ENCODE data around the gene TMEM190. TPM values are rescaled to one million over a fixed set of nuclear protein-coding genes. Genes with fewer than 3 reads are reported as not detected.
A peak's percentile ranks its signal among the peaks of the same experiment; 100 is the strongest.

Gene TMEM190
- total and polyA plus RNA-seq, 9 of the 15 experiments (the other 6 are each of a cell fraction or from before 2014, with no cell fraction given): not detected

DNA sequence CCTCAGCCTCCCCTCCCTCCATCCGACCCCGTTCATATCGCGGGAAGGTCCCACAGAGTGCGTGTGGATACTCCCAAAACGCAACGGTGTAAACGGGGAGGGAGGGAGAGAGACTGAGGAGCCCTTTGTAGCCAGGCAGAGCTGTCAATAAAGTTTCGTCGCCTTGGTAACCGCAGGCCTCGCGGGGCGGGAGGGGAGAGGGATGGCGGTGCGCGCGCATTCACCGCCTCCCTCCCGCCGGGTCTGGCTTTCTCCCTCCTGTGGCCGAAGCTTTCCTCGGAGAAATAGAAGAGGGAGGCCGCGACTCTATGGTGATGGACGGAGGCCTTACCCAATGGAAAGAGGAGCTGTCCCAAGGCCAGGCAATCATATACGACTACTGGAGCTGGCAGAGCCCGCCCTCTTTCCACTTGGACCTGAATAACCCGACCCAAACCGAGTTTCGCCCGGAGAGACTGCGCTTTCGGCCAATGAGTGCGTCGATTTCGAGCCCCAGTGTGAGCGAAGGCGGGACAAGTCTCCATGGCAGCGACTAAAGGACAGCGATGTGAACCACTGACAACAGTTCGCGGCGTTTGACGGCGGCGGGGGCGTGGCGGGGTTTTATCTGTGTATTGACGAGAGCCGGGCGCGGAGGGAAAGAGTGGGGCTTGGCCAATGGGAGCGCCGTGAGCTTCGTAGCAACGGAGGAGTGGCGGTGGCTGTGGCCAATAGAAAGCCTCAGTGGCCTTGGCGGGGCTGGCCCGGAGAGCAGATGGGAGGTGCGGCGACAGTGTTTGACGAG, 37.3 kb upstream of the TMEM190 start, which contains the start of gene KMT5C (continued):
- TF ChIP-seq, protein P1, sequence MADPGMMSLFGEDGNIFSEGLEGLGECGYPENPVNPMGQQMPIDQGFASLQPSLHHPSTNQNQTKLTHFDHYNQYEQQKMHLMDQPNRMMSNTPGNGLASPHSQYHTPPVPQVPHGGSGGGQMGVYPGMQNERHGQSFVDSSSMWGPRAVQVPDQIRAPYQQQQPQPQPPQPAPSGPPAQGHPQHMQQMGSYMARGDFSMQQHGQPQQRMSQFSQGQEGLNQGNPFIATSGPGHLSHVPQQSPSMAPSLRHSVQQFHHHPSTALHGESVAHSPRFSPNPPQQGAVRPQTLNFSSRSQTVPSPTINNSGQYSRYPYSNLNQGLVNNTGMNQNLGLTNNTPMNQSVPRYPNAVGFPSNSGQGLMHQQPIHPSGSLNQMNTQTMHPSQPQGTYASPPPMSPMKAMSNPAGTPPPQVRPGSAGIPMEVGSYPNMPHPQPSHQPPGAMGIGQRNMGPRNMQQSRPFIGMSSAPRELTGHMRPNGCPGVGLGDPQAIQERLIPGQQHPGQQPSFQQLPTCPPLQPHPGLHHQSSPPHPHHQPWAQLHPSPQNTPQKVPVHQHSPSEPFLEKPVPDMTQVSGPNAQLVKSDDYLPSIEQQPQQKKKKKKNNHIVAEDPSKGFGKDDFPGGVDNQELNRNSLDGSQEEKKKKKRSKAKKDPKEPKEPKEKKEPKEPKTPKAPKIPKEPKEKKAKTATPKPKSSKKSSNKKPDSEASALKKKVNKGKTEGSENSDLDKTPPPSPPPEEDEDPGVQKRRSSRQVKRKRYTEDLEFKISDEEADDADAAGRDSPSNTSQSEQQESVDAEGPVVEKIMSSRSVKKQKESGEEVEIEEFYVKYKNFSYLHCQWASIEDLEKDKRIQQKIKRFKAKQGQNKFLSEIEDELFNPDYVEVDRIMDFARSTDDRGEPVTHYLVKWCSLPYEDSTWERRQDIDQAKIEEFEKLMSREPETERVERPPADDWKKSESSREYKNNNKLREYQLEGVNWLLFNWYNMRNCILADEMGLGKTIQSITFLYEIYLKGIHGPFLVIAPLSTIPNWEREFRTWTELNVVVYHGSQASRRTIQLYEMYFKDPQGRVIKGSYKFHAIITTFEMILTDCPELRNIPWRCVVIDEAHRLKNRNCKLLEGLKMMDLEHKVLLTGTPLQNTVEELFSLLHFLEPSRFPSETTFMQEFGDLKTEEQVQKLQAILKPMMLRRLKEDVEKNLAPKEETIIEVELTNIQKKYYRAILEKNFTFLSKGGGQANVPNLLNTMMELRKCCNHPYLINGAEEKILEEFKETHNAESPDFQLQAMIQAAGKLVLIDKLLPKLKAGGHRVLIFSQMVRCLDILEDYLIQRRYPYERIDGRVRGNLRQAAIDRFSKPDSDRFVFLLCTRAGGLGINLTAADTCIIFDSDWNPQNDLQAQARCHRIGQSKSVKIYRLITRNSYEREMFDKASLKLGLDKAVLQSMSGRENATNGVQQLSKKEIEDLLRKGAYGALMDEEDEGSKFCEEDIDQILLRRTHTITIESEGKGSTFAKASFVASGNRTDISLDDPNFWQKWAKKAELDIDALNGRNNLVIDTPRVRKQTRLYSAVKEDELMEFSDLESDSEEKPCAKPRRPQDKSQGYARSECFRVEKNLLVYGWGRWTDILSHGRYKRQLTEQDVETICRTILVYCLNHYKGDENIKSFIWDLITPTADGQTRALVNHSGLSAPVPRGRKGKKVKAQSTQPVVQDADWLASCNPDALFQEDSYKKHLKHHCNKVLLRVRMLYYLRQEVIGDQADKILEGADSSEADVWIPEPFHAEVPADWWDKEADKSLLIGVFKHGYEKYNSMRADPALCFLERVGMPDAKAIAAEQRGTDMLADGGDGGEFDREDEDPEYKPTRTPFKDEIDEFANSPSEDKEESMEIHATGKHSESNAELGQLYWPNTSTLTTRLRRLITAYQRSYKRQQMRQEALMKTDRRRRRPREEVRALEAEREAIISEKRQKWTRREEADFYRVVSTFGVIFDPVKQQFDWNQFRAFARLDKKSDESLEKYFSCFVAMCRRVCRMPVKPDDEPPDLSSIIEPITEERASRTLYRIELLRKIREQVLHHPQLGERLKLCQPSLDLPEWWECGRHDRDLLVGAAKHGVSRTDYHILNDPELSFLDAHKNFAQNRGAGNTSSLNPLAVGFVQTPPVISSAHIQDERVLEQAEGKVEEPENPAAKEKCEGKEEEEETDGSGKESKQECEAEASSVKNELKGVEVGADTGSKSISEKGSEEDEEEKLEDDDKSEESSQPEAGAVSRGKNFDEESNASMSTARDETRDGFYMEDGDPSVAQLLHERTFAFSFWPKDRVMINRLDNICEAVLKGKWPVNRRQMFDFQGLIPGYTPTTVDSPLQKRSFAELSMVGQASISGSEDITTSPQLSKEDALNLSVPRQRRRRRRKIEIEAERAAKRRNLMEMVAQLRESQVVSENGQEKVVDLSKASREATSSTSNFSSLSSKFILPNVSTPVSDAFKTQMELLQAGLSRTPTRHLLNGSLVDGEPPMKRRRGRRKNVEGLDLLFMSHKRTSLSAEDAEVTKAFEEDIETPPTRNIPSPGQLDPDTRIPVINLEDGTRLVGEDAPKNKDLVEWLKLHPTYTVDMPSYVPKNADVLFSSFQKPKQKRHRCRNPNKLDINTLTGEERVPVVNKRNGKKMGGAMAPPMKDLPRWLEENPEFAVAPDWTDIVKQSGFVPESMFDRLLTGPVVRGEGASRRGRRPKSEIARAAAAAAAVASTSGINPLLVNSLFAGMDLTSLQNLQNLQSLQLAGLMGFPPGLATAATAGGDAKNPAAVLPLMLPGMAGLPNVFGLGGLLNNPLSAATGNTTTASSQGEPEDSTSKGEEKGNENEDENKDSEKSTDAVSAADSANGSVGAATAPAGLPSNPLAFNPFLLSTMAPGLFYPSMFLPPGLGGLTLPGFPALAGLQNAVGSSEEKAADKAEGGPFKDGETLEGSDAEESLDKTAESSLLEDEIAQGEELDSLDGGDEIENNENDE (IDR thresholded peaks at IDR 0.05; ENCODE audit: low read depth, low read length): no peak
- TF ChIP-seq NCOA4 (IDR thresholded peaks at IDR 0.05; ENCODE audit: partially characterized antibody) (no peak), PCBP1 (IDR thresholded peaks at IDR 0.05; ENCODE audit: low read depth, low read length, poor library complexity, severe bottlenecking) (peak; percentile 72), ARNT (IDR thresholded peaks at IDR 0.05) (0 out of 4 replicates have a peak, but pooled peaks of 1 of the 2 experiments have one; percentile 8), MIER1 (IDR thresholded peaks at IDR 0.05; ENCODE audit: low read depth) (no peak), FUS (optimal IDR thresholded peaks at IDR 0.05; ENCODE audit: low read depth, low read length) (no peak), ZNF668 (CRISPR knock-in tag; IDR thresholded peaks at IDR 0.05) (no peak), YY1 (IDR thresholded peaks at IDR 0.05; ENCODE audit: borderline replicate concordance in 1 of 3, control insufficient read depth in 1 of 3, extremely low read depth in 1 of 3, insufficient read depth in 3 of 3, insufficient read length in 1 of 3, insufficient replicate concordance in 2 of 3, low read depth in 1 of 3, low read length in 2 of 3) (no peak)
- TF ChIP-seq, protein P2, sequence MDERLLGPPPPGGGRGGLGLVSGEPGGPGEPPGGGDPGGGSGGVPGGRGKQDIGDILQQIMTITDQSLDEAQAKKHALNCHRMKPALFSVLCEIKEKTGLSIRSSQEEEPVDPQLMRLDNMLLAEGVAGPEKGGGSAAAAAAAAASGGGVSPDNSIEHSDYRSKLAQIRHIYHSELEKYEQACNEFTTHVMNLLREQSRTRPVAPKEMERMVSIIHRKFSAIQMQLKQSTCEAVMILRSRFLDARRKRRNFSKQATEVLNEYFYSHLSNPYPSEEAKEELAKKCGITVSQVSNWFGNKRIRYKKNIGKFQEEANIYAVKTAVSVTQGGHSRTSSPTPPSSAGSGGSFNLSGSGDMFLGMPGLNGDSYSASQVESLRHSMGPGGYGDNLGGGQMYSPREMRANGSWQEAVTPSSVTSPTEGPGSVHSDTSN (CRISPR knock-in tag; IDR thresholded peaks at IDR 0.05; ENCODE audit: low read depth): peak; percentile 97
- TF ChIP-seq, protein P2 (tag; conservative IDR thresholded peaks at IDR 0.05; ENCODE audit: low read depth): peak; percentile 100
- TF ChIP-seq, protein P3, sequence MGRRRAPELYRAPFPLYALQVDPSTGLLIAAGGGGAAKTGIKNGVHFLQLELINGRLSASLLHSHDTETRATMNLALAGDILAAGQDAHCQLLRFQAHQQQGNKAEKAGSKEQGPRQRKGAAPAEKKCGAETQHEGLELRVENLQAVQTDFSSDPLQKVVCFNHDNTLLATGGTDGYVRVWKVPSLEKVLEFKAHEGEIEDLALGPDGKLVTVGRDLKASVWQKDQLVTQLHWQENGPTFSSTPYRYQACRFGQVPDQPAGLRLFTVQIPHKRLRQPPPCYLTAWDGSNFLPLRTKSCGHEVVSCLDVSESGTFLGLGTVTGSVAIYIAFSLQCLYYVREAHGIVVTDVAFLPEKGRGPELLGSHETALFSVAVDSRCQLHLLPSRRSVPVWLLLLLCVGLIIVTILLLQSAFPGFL (CRISPR knock-in tag; IDR thresholded peaks at IDR 0.05): no peak

Data from K562 (cell line).